ENCODE measurements around the gene CCDC112.
"Not testable (repeated sequence)": the region's sequence is repeated elsewhere in the genome, so short reads cannot be mapped to it uniquely, and the experiment has no call there.

CCDC112 gene

DNA sequence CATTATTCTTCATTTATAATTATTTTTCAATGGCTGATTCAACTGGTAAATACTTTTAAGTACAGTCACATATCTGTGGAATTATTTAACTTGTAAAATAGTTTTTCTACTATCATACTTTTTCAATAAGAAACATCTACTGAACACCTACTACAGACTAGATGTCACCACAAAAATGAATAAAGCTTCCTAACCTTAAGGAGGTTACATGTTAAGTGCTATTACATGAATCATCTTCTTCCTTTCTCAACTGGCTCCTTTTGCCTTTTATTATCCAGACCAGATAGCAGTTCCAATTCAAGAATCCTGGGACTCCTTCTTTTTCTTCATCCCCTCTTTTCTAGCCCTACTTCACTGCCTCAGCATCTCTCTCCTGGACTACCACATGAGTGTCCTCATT, 38.5 kb downstream of the CCDC112 start:
- DNase-seq, result no peak

- not testable (repeated sequence) for DNase-seq
Measured at GRCh38 chr5:115249379-115249778, 47.1 kb downstream of the CCDC112 start.

DNA sequence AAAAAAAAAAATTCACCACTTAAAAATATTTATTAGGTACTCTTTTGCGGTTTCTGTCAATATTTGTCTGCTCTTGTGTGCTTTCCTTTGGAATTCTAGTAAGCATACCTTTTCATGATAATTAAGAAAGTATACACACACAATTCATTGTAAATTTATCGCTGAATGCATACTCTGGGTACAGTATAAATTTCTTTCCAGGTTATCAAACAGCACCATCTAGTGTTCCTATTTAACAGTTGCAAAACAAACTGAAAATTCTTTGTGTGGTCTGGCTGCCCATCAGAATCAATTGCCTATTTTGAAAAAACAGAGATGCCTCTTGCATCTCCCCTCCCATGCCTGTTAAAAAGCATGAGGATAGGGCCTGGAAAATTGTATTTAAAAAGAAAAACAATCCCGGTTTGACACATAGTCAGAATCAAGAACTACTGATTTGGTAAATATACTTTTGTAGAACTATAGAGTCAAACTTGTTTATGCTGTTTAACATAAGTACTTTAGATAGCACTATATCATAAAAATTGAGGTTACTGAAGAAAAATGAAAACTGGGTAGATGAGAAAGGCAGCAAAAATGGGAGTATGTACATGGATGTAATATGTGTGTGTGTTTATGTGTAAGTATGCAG, 50.0 kb downstream of the CCDC112 start:
- no peak for DNase-seq

GRCh38 chr5:115243412-115243811, 53.0 kb downstream of the CCDC112 start:
- DNase-seq, result no peak

- DNase-seq, result no peak
Measured at GRCh38 chr5:115241881-115242642, 54.4 kb downstream of the CCDC112 start.

GRCh38 chr5:115237066-115237465, 59.4 kb downstream of the CCDC112 start:
- no peak for DNase-seq

- no peak for DNase-seq
Measured at GRCh38 chr5:115236599-115236998, 59.9 kb downstream of the CCDC112 start.

DNA sequence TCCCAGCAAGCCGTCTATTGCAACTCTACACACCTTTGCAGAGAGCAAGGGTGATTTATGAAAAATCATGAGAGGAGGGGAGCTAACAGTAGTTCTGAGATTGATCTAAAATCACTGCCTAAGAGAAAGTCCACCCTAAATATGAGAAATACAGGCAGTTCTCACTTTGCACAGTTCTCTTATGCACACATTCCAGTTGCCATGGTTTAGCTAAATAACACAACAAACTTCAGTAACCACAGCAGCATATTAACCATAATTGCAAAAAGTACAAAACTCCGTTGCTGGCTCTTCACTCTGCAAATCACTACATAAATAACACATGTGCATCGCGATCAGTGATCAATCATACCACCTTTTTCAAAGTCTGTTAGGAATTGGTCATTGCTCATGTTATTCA, 64.9 kb downstream of the CCDC112 start:
- DNase-seq, result no peak

DNA sequence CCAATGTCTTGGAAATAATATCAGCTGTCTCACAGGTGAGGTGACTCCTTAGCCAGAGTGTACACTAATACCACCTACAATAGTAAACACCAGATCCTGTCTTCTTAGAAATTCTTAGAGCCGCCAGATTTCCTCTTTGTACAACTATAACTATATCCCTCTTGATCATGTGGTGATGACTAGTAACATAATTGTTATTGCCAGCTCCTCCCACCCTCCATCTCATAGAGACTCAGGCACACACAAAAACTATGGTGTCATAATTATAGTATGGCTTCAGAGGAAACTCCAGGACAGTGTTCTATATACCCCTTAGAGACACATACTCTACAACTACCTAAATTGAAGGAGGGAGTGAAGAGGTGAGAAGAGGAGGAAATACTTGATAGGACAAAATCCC, 66.8 kb downstream of the CCDC112 start:
- DNase-seq, result no peak

DNA sequence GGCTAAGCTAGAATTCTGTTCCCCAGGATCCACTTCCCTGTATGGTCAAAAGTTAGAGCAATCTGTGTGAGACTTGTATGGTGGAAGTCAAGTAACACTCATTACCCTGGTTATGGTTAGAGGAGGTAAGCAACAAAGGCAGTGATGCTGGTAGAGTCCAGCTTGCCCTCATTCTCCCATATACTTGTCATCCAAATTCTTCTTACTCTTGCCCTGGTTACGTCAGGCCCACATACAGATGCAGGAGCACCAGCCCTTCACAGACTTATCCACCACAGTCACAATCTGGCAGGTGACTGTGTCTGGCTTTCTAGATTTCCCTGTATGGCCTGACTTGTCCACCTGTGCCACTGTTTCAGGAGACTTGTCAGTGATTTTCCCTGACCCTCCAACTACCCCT, 69.2 kb downstream of the CCDC112 start:
- no peak for DNase-seq
